ENCODE results near the gene ZNF283. TPM values are rescaled to one million over a fixed set of nuclear protein-coding genes. Genes with fewer than 3 reads are reported as not detected.
A peak's percentile ranks its signal among the peaks of the same experiment; 100 is the strongest.

ZNF283 gene
- total and polyA plus RNA-seq, 4 donors, result 1.6 to 34.2 (median 4.3) TPM

GRCh38 chr19:43839139-43839538 lies 12.0 kb downstream of the ZNF283 start:
- Histone ChIP-seq H3K9ac (ENCODE audit: insufficient read depth in 1 of 2, low read length in 2 of 2) (no peak overlapping the region), H3K9me3 (ENCODE audit: control insufficient read depth in 4 of 4, insufficient read depth in 3 of 4, low read length in 3 of 4) (peaks cover 32 to 51% (median 42%) of the 10 kb centered on the region in 4 donors), H3K27ac (ENCODE audit: low read depth in 1 of 2, low read length in 1 of 2) (no peak overlapping the region), H3K4me3 (no peak overlapping the region), H3K27me3 (ENCODE audit: control insufficient read depth in 3 of 3, insufficient read depth in 3 of 3, low read length in 2 of 3) (no peaks in the 10 kb centered on the region), H3K36me3 (ENCODE audit: control insufficient read depth in 4 of 4, insufficient read depth in 4 of 4, low read length in 4 of 4) (peaks cover 38 to 82% (median 73%) of the 10 kb centered on the region in 4 donors), H3K4me1 (ENCODE audit: control insufficient read depth in 5 of 5, insufficient read depth in 5 of 5, low read length in 5 of 5) (no peaks in the 10 kb centered on the region)
- ATAC-seq (ENCODE audit: insufficient read depth, low FRiP score), result no peak
- DNase-seq, result peak in 2 of 3 donors; percentile 4 to 11
- TF ChIP-seq CTCF (IDR thresholded peaks at IDR 0.05; ENCODE audit: control extremely low read depth, extremely low read depth), result no peak

- WGBS, 2 donors, result 76 to 98% methylated on average over 2 of the region's 2 CpGs
Measured at GRCh38 chr19:43842007-43842406, 14.9 kb downstream of the ZNF283 start.

GRCh38 chr19:43847246-43847645 lies 20.1 kb downstream of the ZNF283 start:
- 93 to 94% methylated on average over 1 of the region's 1 CpG for WGBS, 2 donors
- Histone ChIP-seq H3K36me3 (ENCODE audit: control insufficient read depth in 4 of 4, insufficient read depth in 4 of 4, low read length in 4 of 4) (peaks cover 4 to 73% (median 51%) of the 10 kb centered on the region in 4 donors), H3K27ac (ENCODE audit: low read depth in 1 of 2, low read length in 1 of 2) (no peak overlapping the region), H3K4me3 (no peak overlapping the region), H3K9me3 (ENCODE audit: control insufficient read depth in 4 of 4, insufficient read depth in 3 of 4, low read length in 3 of 4) (peaks cover 12 to 61% (median 48%) of the 10 kb centered on the region in 4 donors), H3K9ac (ENCODE audit: insufficient read depth in 1 of 2, low read length in 2 of 2) (no peak overlapping the region), H3K27me3 (ENCODE audit: control insufficient read depth in 3 of 3, insufficient read depth in 3 of 3, low read length in 2 of 3) (no peaks in the 10 kb centered on the region), H3K4me1 (ENCODE audit: control insufficient read depth in 5 of 5, insufficient read depth in 5 of 5, low read length in 5 of 5) (no peaks in the 10 kb centered on the region)
- DNase-seq (no peak), ATAC-seq (ENCODE audit: insufficient read depth, low FRiP score) (no peak)
- no peak for TF ChIP-seq CTCF (IDR thresholded peaks at IDR 0.05; ENCODE audit: control extremely low read depth, extremely low read depth)

More at GRCh38 chr19:43842007-43842406, 14.9 kb downstream of the ZNF283 start:
- no peak overlapping the region for H3K27ac ChIP-seq (ENCODE audit: low read depth in 1 of 2, low read length in 1 of 2)
- no peak overlapping the region for H3K4me3 ChIP-seq
- H3K9me3 ChIP-seq (ENCODE audit: control insufficient read depth in 4 of 4, insufficient read depth in 3 of 4, low read length in 3 of 4), result peaks cover 26 to 56% (median 43%) of the 10 kb centered on the region in 4 donors
- no peaks in the 10 kb centered on the region for H3K4me1 ChIP-seq (ENCODE audit: control insufficient read depth in 5 of 5, insufficient read depth in 5 of 5, low read length in 5 of 5)
- no peak overlapping the region for H3K9ac ChIP-seq (ENCODE audit: insufficient read depth in 1 of 2, low read length in 2 of 2)
- no peak for DNase-seq
- ATAC-seq (ENCODE audit: insufficient read depth, low FRiP score), result no peak
- H3K36me3 ChIP-seq (ENCODE audit: control insufficient read depth in 4 of 4, insufficient read depth in 4 of 4, low read length in 4 of 4), result peaks cover 25 to 80% (median 69%) of the 10 kb centered on the region in 4 donors
- H3K27me3 ChIP-seq (ENCODE audit: control insufficient read depth in 3 of 3, insufficient read depth in 3 of 3, low read length in 2 of 3), result no peaks in the 10 kb centered on the region
- TF ChIP-seq CTCF (IDR thresholded peaks at IDR 0.05; ENCODE audit: control extremely low read depth, extremely low read depth), result no peak

- WGBS, 2 donors, result 92 to 93% methylated on average over 4 of the region's 4 CpGs
- Histone ChIP-seq H3K9me3 (ENCODE audit: control insufficient read depth in 4 of 4, insufficient read depth in 3 of 4, low read length in 3 of 4) (peaks cover 11 to 62% (median 42%) of the 10 kb centered on the region in 4 donors), H3K4me1 (ENCODE audit: control insufficient read depth in 5 of 5, insufficient read depth in 5 of 5, low read length in 5 of 5) (no peaks in the 10 kb centered on the region), H3K9ac (ENCODE audit: insufficient read depth in 1 of 2, low read length in 2 of 2) (no peak overlapping the region), H3K27ac (ENCODE audit: low read depth in 1 of 2, low read length in 1 of 2) (no peak overlapping the region), H3K36me3 (ENCODE audit: control insufficient read depth in 4 of 4, insufficient read depth in 4 of 4, low read length in 4 of 4) (peaks cover under 1 to 70% (median 45%) of the 10 kb centered on the region in 4 donors), H3K27me3 (ENCODE audit: control insufficient read depth in 3 of 3, insufficient read depth in 3 of 3, low read length in 2 of 3) (no peaks in the 10 kb centered on the region), H3K4me3 (no peak overlapping the region)
- DNase-seq (no peak), ATAC-seq (ENCODE audit: insufficient read depth, low FRiP score) (no peak)
- no peak for TF ChIP-seq CTCF (IDR thresholded peaks at IDR 0.05; ENCODE audit: control extremely low read depth, extremely low read depth)
Measured at GRCh38 chr19:43847884-43848283, 20.8 kb downstream of the ZNF283 start.

Data from lung (tissue), 12 donors.